Vagina (tissue), 2 donors: ENCODE results near the gene ACOXL.

ENCODE experiments used
- CTCF ChIP-seq, 3 experiments: fragments of 450-650 bp in 2 of 3; fragments of 200-600 bp in 1 of 3; sonication (generic) in 1 of 3; IDR thresholded peaks; one replicate each; pipeline ENCODE4 v1.5.1; 2017 to 2019; ENCODE audit warnings: antibody characterized with exemption in 3 of 3, mild to moderate bottlenecking in 2 of 3, moderate library complexity in 2 of 3
- POLR2A ChIP-seq, 2 donors: fragments of 450-650 bp; IDR thresholded peaks; one replicate each; pipeline ENCODE4 v1.6.1; 2017; ENCODE audit warnings: antibody characterized with exemption in 2 of 2, mild to moderate bottlenecking in 2 of 2, moderate library complexity in 2 of 2

- TF ChIP-seq CTCF (IDR thresholded peaks at IDR 0.05) (no peak), POLR2A (IDR thresholded peaks at IDR 0.05) (no peak)
Measured at GRCh38 chr2:111007757-111008688, 275.6 kb downstream of the ACOXL start.
